HEK293 (cell line): Measurements from ENCODE around the gene RASGRP1.

Experiments
- CTCF ChIA-PET: fragments of 350-600 bp; formaldehyde crosslinking; extraction: SDS; loops from one replicate; lab custom pipeline; 2021; ENCODE audit warnings: antibody characterized with exemption; lab: Yijun Ruan, JAX
- POLR2A ChIA-PET: fragments of 300-600 bp; formaldehyde crosslinking; extraction: SDS; loops from one replicate; lab custom pipeline; 2020; ENCODE audit warnings: antibody characterized with exemption, inconsistent platforms; lab: Yijun Ruan, JAX
- H3K27ac ChIP-seq: fragments of 200-500 bp; sonication (Bioruptor generic); 2 replicates; pipeline ENCODE4 v1.5.1; 2014; ENCODE audit warnings: low read depth, low read length, control low read depth, inconsistent platforms; ENCODE audit errors: extremely low read depth
- H3K36me3 ChIP-seq, 2 experiments: fragments of 200-500 bp in 1 of 2; sonication (Bioruptor generic) in 1 of 2; 1 replicate in 1 of 2; 2 replicates in 1 of 2; pipeline ENCODE4 v1.5.1; 2014 to 2017; ENCODE audit warnings: inconsistent platforms in 2 of 2, low read length in 2 of 2; ENCODE audit not compliant: control insufficient read depth in 2 of 2, insufficient read depth in 1 of 2
- H3K4me1 ChIP-seq: fragments of 200-500 bp; sonication (Bioruptor generic); 2 replicates; pipeline ENCODE4 v1.5.1; 2014; ENCODE audit warnings: mild to moderate bottlenecking, low read length, inconsistent platforms; ENCODE audit not compliant: control insufficient read depth, insufficient read depth
- H3K4me3 ChIP-seq: 2 replicates; pipeline ENCODE4 v1.5.1; 2011; ENCODE audit warnings: low read depth, mild to moderate bottlenecking, control low read depth, low read length, moderate library complexity
- H3K9me3 ChIP-seq: fragments of 200-500 bp; sonication (Bioruptor generic); 2 replicates; pipeline ENCODE4 v1.5.1; 2014; ENCODE audit warnings: low read depth, low read length, inconsistent platforms; ENCODE audit not compliant: control insufficient read depth, insufficient read depth
- BCL6B ChIP-seq: fragments of 450-650 bp; formaldehyde crosslinking; IDR thresholded peaks from 2 replicates; pipeline ENCODE4 v1.5.1; 2017; ENCODE audit warnings: missing biosample characterization, missing genetic modification characterization
- PRDM10 ChIP-seq: fragments of 450-650 bp; formaldehyde crosslinking; IDR thresholded peaks from 2 replicates; pipeline ENCODE4 v1.5.1; 2016; ENCODE audit warnings: missing biosample characterization, missing genetic modification characterization
- SETDB1 ChIP-seq: IDR thresholded peaks from one replicate; pipeline ENCODE4 v1.6.1; 2017; ENCODE audit warnings: mild to moderate bottlenecking, low read length, moderate library complexity, mixed read lengths; ENCODE audit not compliant: insufficient read length
- ZBTB20 ChIP-seq: fragments of 450-650 bp; formaldehyde crosslinking; IDR thresholded peaks from 2 replicates; pipeline ENCODE4 v1.5.1; 2016; ENCODE audit warnings: missing biosample characterization, missing genetic modification characterization
- ZBTB48 ChIP-seq: fragments of 450-650 bp; formaldehyde crosslinking; IDR thresholded peaks from 2 replicates; pipeline ENCODE4 v1.5.1; 2016; ENCODE audit warnings: missing biosample characterization, missing genetic modification characterization
- ZBTB6 ChIP-seq: fragments of 450-650 bp; formaldehyde crosslinking; IDR thresholded peaks from 2 replicates; pipeline ENCODE4 v1.5.1; 2017; ENCODE audit warnings: missing biosample characterization, missing genetic modification characterization
- ZBTB7A ChIP-seq: fragments of 450-650 bp; formaldehyde crosslinking; IDR thresholded peaks from 2 replicates; pipeline ENCODE4 v1.5.1; 2016; ENCODE audit warnings: low read depth, missing biosample characterization, missing genetic modification characterization
- ZFP37 ChIP-seq: fragments of 450-650 bp; formaldehyde crosslinking; IDR thresholded peaks from 2 replicates; pipeline ENCODE4 v1.5.1; 2016; ENCODE audit warnings: missing biosample characterization, missing genetic modification characterization
- ZIC2 ChIP-seq: fragments of 450-650 bp; formaldehyde crosslinking; IDR thresholded peaks from 2 replicates; pipeline ENCODE4 v1.5.1; 2016; ENCODE audit warnings: missing biosample characterization, missing genetic modification characterization
- ZNF10 ChIP-seq: fragments of 450-650 bp; formaldehyde crosslinking; IDR thresholded peaks from 2 replicates; pipeline ENCODE4 v1.5.1; 2017; ENCODE audit warnings: missing biosample characterization, missing genetic modification characterization
- ZNF140 ChIP-seq: fragments of 450-650 bp; formaldehyde crosslinking; IDR thresholded peaks from 2 replicates; pipeline ENCODE4 v1.5.1; 2016; ENCODE audit warnings: missing biosample characterization, missing genetic modification characterization
- ZNF341 ChIP-seq: fragments of 450-650 bp; formaldehyde crosslinking; IDR thresholded peaks from 2 replicates; pipeline ENCODE4; 2016; ENCODE audit warnings: low read depth, missing biosample characterization, missing genetic modification characterization
- ZNF404 ChIP-seq: fragments of 450-650 bp; formaldehyde crosslinking; IDR thresholded peaks from 2 replicates; pipeline ENCODE4 v1.5.1; 2017; ENCODE audit warnings: missing biosample characterization, missing genetic modification characterization
- ZNF473 ChIP-seq: fragments of 450-650 bp; formaldehyde crosslinking; IDR thresholded peaks from 2 replicates; pipeline ENCODE4 v1.5.1; 2017; ENCODE audit warnings: missing biosample characterization, missing genetic modification characterization
- ZNF529 ChIP-seq: fragments of 450-650 bp; formaldehyde crosslinking; IDR thresholded peaks from 2 replicates; pipeline ENCODE4 v1.5.1; 2017; ENCODE audit warnings: missing genetic modification characterization, missing biosample characterization; ENCODE audit not compliant: insufficient replicate concordance
- ZNF530 ChIP-seq: fragments of 450-650 bp; formaldehyde crosslinking; IDR thresholded peaks from 2 replicates; pipeline ENCODE4 v1.5.1; 2016; ENCODE audit warnings: low read depth, missing biosample characterization, missing genetic modification characterization
- ZNF555 ChIP-seq: fragments of 450-650 bp; formaldehyde crosslinking; conservative IDR thresholded peaks from 2 replicates; pipeline ENCODE4 v1.5.1; 2017; ENCODE audit warnings: missing biosample characterization, mild to moderate bottlenecking, missing genetic modification characterization, inconsistent platforms
- ZNF629 ChIP-seq: fragments of 450-650 bp; formaldehyde crosslinking; IDR thresholded peaks from 2 replicates; pipeline ENCODE4 v1.5.1; 2017; ENCODE audit warnings: missing biosample characterization, missing genetic modification characterization
- ZNF645 ChIP-seq: fragments of 450-650 bp; formaldehyde crosslinking; IDR thresholded peaks from 2 replicates; pipeline ENCODE4; 2016; ENCODE audit warnings: missing biosample characterization, missing genetic modification characterization
- ZNF660 ChIP-seq: fragments of 450-650 bp; IDR thresholded peaks from 2 replicates; pipeline ENCODE4 v1.5.1; 2018; ENCODE audit warnings: missing biosample characterization, mild to moderate bottlenecking, missing genetic modification characterization
- ZNF747 ChIP-seq: fragments of 450-650 bp; formaldehyde crosslinking; IDR thresholded peaks from 2 replicates; pipeline ENCODE4 v1.5.1; 2016; ENCODE audit warnings: missing biosample characterization, missing genetic modification characterization
- ZNF777 ChIP-seq: fragments of 450-650 bp; formaldehyde crosslinking; IDR thresholded peaks from 2 replicates; pipeline ENCODE4 v1.5.1; 2017; ENCODE audit warnings: missing biosample characterization, missing genetic modification characterization, borderline replicate concordance
- ZNF837 ChIP-seq: fragments of 450-650 bp; formaldehyde crosslinking; IDR thresholded peaks from 2 replicates; pipeline ENCODE4 v1.5.1; 2016; ENCODE audit warnings: missing biosample characterization, missing genetic modification characterization
- ZSCAN23 ChIP-seq: fragments of 450-650 bp; formaldehyde crosslinking; IDR thresholded peaks from 2 replicates; pipeline ENCODE4 v1.5.1; 2016; ENCODE audit warnings: missing biosample characterization, missing genetic modification characterization

RASGRP1 gene

GRCh38 chr15:38486936-38487335 is 77.7 kb downstream of the RASGRP1 start:
- H3K36me3 ChIP-seq = peaks cover 3 to 14% of the 10 kb centered on the region in 2 experiments; a peak in 1 of 3 replicates
- no peak overlapping the region for H3K4me3 ChIP-seq
- H3K4me1 ChIP-seq = no peaks in the 10 kb centered on the region
- TF ChIP-seq ZNF473 (tag by site-specific recombination) (no peak), ZNF140 (no peak), ZSCAN23 (tag by site-specific recombination) (no peak), SETDB1 (no peak), ZBTB6 (tag by site-specific recombination) (no peak), BCL6B (no peak), ZNF341 (tag by site-specific recombination) (no peak), ZNF837 (no peak), PRDM10 (tag by site-specific recombination) (no peak), ZNF777 (no peak), ZNF660 (tag by site-specific recombination) (no peak), ZNF555 (tag by site-specific recombination) (no peak), ZFP37 (tag by site-specific recombination) (no peak), ZNF10 (tag by site-specific recombination) (no peak)
- ChIA-PET CTCF (interaction anchor here (1.2 kb wide), 1 partner anchor 47 kb away, joined by 3 read pairs; no protein-coding TSS in a partner anchor), POLR2A (no interaction called here)
- no peak overlapping the region for H3K27ac ChIP-seq
- no peaks in the 10 kb centered on the region for H3K9me3 ChIP-seq

GRCh38 chr15:38482572-38482971 is 82.0 kb downstream of the RASGRP1 start:
- Histone ChIP-seq H3K9me3 (no peaks in the 10 kb centered on the region), H3K4me3 (no peak overlapping the region), H3K36me3 (peaks cover 6 to 27% of the 10 kb centered on the region in 2 experiments; a peak in 1 of 3 replicates), H3K4me1 (no peaks in the 10 kb centered on the region), H3K27ac (no peak overlapping the region)
- ChIA-PET POLR2A (no interaction called here), CTCF (interaction anchor here (0.8 kb wide), 1 partner anchor 200 kb away, joined by 3 read pairs; no protein-coding TSS in a partner anchor)
- no peak for TF ChIP-seq ZNF629 (tag by site-specific recombination)

- no peaks in the 10 kb centered on the region for H3K9me3 ChIP-seq
- H3K4me1 ChIP-seq = no peaks in the 10 kb centered on the region
- H3K4me3 ChIP-seq = no peak overlapping the region
- peaks cover 8 to 35% of the 10 kb centered on the region in 2 experiments for H3K36me3 ChIP-seq
- POLR2A ChIA-PET = no interaction called here
- TF ChIP-seq ZNF530 (tag by site-specific recombination) (no peak), ZNF747 (tag by site-specific recombination) (no peak), ZNF645 (tag by site-specific recombination) (no peak), ZBTB7A (tag by site-specific recombination) (no peak), ZBTB20 (tag by site-specific recombination) (no peak), ZNF555 (tag by site-specific recombination) (no peak), ZIC2 (no peak), ZNF529 (tag by site-specific recombination) (no peak), ZBTB48 (tag by site-specific recombination) (no peak), ZNF404 (tag by site-specific recombination) (no peak)
- no peak overlapping the region for H3K27ac ChIP-seq
- CTCF ChIA-PET = interaction anchor here (0.7 kb wide), 1 partner anchor 201 kb away, joined by 3 read pairs; no protein-coding TSS in a partner anchor
Measured at GRCh38 chr15:38481761-38482160, 82.9 kb downstream of the RASGRP1 start.
